IMR-90 (cell line): ENCODE results near the gene ERBB4. TPM values are rescaled to one million over a fixed set of nuclear protein-coding genes. Genes with fewer than 3 reads are reported as not detected.

Experiments
- ATAC-seq: fragments of 200-7000 bp; cut with Tn5 transposase; 2 replicates; pipeline ENCODE4 v1.9.1; 2020; ENCODE audit warnings: low read depth, mild to moderate bottlenecking, moderate library complexity
- BruUV-seq: library from RNA; stranded (reverse); fragments of 400-500 nt; replicated peaks from 2 replicates; lab custom pipeline; 2021; lab: Mats Ljungman, UMichigan
- CTCF ChIA-PET: fragments of 300-600 bp; formaldehyde crosslinking; extraction: SDS; loops from one replicate; lab custom pipeline; 2021; ENCODE audit warnings: antibody characterized with exemption; lab: Yijun Ruan, JAX
- POLR2A ChIA-PET: fragments of 300-600 bp; sonication (Branson Sonifier 250); formaldehyde crosslinking; loops from one replicate; lab custom pipeline; 2022; ENCODE audit warnings: antibody characterized with exemption; ENCODE audit not compliant: unreplicated experiment; lab: Charles Lee
- DNase-seq: peaks from one replicate; pipeline ENCODE4 v3.0.0; 2013
- H2AFZ ChIP-seq: replicated peaks from 2 replicates; pipeline ENCODE3; 2013; ENCODE audit warnings: low read length, mild to moderate bottlenecking; ENCODE audit not compliant: poor library complexity
- H2AK5ac ChIP-seq: 2 replicates; pipeline ENCODE4 v1.6.1; 2013; ENCODE audit warnings: low read depth, low read length, inconsistent platforms
- H2AK9ac ChIP-seq: replicated peaks from 2 replicates; pipeline ENCODE3; 2013; ENCODE audit warnings: mild to moderate bottlenecking, low read depth, low read length, moderate library complexity; ENCODE audit not compliant: poor library complexity
- H2BK120ac ChIP-seq: 2 replicates; pipeline ENCODE4 v1.6.1; 2013; ENCODE audit warnings: low read depth, low read length, inconsistent platforms
- H2BK15ac ChIP-seq: 3 replicates; pipeline ENCODE4 v1.6.1; 2013; ENCODE audit warnings: low read depth, low read length, inconsistent platforms
- H2BK20ac ChIP-seq: 2 replicates; pipeline ENCODE4 v1.6.1; 2013; ENCODE audit warnings: low read depth, mild to moderate bottlenecking, inconsistent platforms, low read length, moderate library complexity
- H2BK5ac ChIP-seq: 2 replicates; pipeline ENCODE4 v1.6.1; 2013; ENCODE audit warnings: mild to moderate bottlenecking, low read depth, low read length, inconsistent platforms; ENCODE audit not compliant: poor library complexity, severe bottlenecking
- H3K14ac ChIP-seq: replicated peaks from 2 replicates; pipeline ENCODE4 v1.6.1; 2013; ENCODE audit warnings: low read depth, low read length, inconsistent platforms
- H3K18ac ChIP-seq: 2 replicates; pipeline ENCODE4 v1.6.1; 2013; ENCODE audit warnings: low read depth, low read length, control low read depth
- H3K23ac ChIP-seq: 2 replicates; pipeline ENCODE4 v1.6.1; 2013; ENCODE audit warnings: low read depth, low read length, inconsistent platforms
- H3K27ac ChIP-seq: 2 replicates; pipeline ENCODE4 v1.5.1; 2013; ENCODE audit warnings: mild to moderate bottlenecking, control low read depth, low read length; ENCODE audit not compliant: insufficient read depth
- H3K27me3 ChIP-seq: 2 replicates; pipeline ENCODE4 v1.6.1; 2013; ENCODE audit warnings: low read length; ENCODE audit not compliant: control insufficient read depth, insufficient read depth
- H3K36me3 ChIP-seq: 2 replicates; pipeline ENCODE4 v1.6.1; 2013; ENCODE audit warnings: low read length, mixed read lengths; ENCODE audit not compliant: control insufficient read depth, insufficient read depth
- H3K4ac ChIP-seq: 2 replicates; pipeline ENCODE4 v1.6.1; 2013; ENCODE audit warnings: low read depth, low read length, inconsistent platforms
- H3K4me1 ChIP-seq: 2 replicates; pipeline ENCODE4 v1.6.1; 2013; ENCODE audit warnings: low read length, mixed read lengths; ENCODE audit not compliant: control insufficient read depth, insufficient read depth
- H3K4me2 ChIP-seq: 2 replicates; pipeline ENCODE4 v1.6.1; 2013; ENCODE audit warnings: low read depth, mild to moderate bottlenecking, control low read depth, low read length, moderate library complexity
- H3K4me3 ChIP-seq: 2 replicates; pipeline ENCODE4 v1.5.1; 2013; ENCODE audit warnings: low read depth, mild to moderate bottlenecking, control low read depth, low read length, moderate library complexity; ENCODE audit not compliant: insufficient read depth
- H3K56ac ChIP-seq: 2 replicates; pipeline ENCODE4 v1.6.1; 2013; ENCODE audit warnings: low read length, inconsistent platforms; ENCODE audit not compliant: insufficient read depth; ENCODE audit errors: extremely low read depth
- H3K79me1 ChIP-seq, 2 experiments: 2 replicates each; pipeline ENCODE4 v1.6.1; 2013; ENCODE audit warnings: low read length in 2 of 2, inconsistent platforms in 1 of 2, low read depth in 1 of 2
- H3K9ac ChIP-seq: 2 replicates; pipeline ENCODE4 v1.6.1; 2013; ENCODE audit warnings: low read depth, low read length, control low read depth
- H3K9me1 ChIP-seq: 2 replicates; pipeline ENCODE4 v1.6.1; 2013; ENCODE audit warnings: low read length, inconsistent platforms; ENCODE audit not compliant: insufficient read depth
- H3K9me3 ChIP-seq: 2 replicates; pipeline ENCODE4 v1.6.1; 2013; ENCODE audit warnings: low read length; ENCODE audit not compliant: control insufficient read depth, insufficient read depth
- H4K20me1 ChIP-seq: 2 replicates; pipeline ENCODE4 v1.6.1; 2013; ENCODE audit warnings: low read length, inconsistent platforms; ENCODE audit not compliant: insufficient read depth
- H4K5ac ChIP-seq: 2 replicates; pipeline ENCODE4 v1.6.1; 2013; ENCODE audit warnings: mild to moderate bottlenecking, low read depth, low read length, control low read depth
- H4K8ac ChIP-seq, 2 experiments: 2 replicates each; pipeline ENCODE4 v1.6.1; 2013; ENCODE audit warnings: low read depth in 2 of 2, low read length in 2 of 2, control low read depth in 1 of 2, inconsistent platforms in 1 of 2
- H4K91ac ChIP-seq: 2 replicates; pipeline ENCODE4 v1.6.1; 2013; ENCODE audit warnings: low read depth, low read length, inconsistent platforms; ENCODE audit not compliant: insufficient read depth
- BHLHE40 ChIP-seq: fragments of 150-350 bp; IDR thresholded peaks from 2 replicates; pipeline ENCODE4 v1.6.1; 2016; ENCODE audit warnings: mild to moderate bottlenecking, low read depth, low read length
- CEBPB ChIP-seq: IDR thresholded peaks from 2 replicates; pipeline ENCODE4 v1.6.1; 2012; ENCODE audit warnings: low read depth, low read length, improper control_type of control experiment
- MAFK ChIP-seq: IDR thresholded peaks from 2 replicates; pipeline ENCODE4 v1.6.1; 2012; ENCODE audit warnings: low read depth, low read length, improper control_type of control experiment
- MAZ ChIP-seq: IDR thresholded peaks from 2 replicates; pipeline ENCODE4 v1.6.1; 2012; ENCODE audit warnings: low read depth, mild to moderate bottlenecking, low read length, improper control_type of control experiment, moderate library complexity, borderline replicate concordance
- POLR2A ChIP-seq: IDR thresholded peaks from 2 replicates; pipeline ENCODE4 v1.6.1; 2012; ENCODE audit warnings: mild to moderate bottlenecking, low read depth, low read length
- RCOR1 ChIP-seq: IDR thresholded peaks from 2 replicates; pipeline ENCODE4 v1.6.1; 2012; ENCODE audit warnings: mild to moderate bottlenecking, low read length, improper control_type of control experiment; ENCODE audit not compliant: insufficient replicate concordance
- RFX5 ChIP-seq: IDR thresholded peaks from 2 replicates; pipeline ENCODE4 v1.8.0; 2012; ENCODE audit warnings: low read depth, mild to moderate bottlenecking, low read length, moderate library complexity
- SMC3 ChIP-seq: fragments of 150-350 bp; IDR thresholded peaks from 2 replicates; pipeline ENCODE4 v1.6.1; 2016; ENCODE audit warnings: low read depth, mild to moderate bottlenecking, antibody characterized with exemption, low read length, moderate library complexity
- WGBS, 2 experiments: methylation state at CpG; one replicate each; pipeline versions ENCODE4 v1.1.5 to v1.1.7; 2013; ENCODE audit warnings: missing lambda C conversion rate in 2 of 2; ENCODE audit not compliant: insufficient read length in 1 of 2; ENCODE audit errors: extremely low coverage in 2 of 2; 5-methylcytosine and 5-hydroxymethylcytosine counted together
- dilution Hi-C: fragments of 300-500 bp; cut with HindIII; formaldehyde crosslinking; loops from one replicate; pipeline ENCODE4 v1.14.3; 2018; ENCODE audit warnings: low sequenced_read_pairs; ENCODE audit not compliant: unreplicated experiment
- in situ Hi-C: fragments of 300-500 bp; cut with MboI; formaldehyde crosslinking; loops from 3 replicates; pipeline ENCODE4 v1.14.3; 2019; ENCODE audit warnings: low sequenced_read_pairs, inconsistent platforms, mixed read lengths
- intact Hi-C: fragments of 100-400 bp; cut with micrococcal nuclease; formaldehyde crosslinking; loops from 2 replicates; pipeline ENCODE4 v1.10.0; 2022
- polyA plus RNA-seq, 3 experiments: library from polyadenylated mRNA; depleted of rRNA; stranded (reverse); fragments of >200 nt; gene quantifications; 2 replicates each; pipeline ENCODE4 v1.2.3, GENCODE V29; 2012; ENCODE audit warnings: low replicate concordance in 1 of 3
- total RNA-seq: library from RNA; depleted of rRNA; stranded (reverse); fragments of >200 nt; gene quantifications from 2 replicates; pipeline ENCODE4 v1.2.3, GENCODE V29; 2012
- TF ChIP-seq, protein P1 (sequence below): fragments of 150-350 bp; IDR thresholded peaks from 2 replicates; pipeline ENCODE4 v1.6.1; 2017; ENCODE audit warnings: mild to moderate bottlenecking, antibody characterized with exemption, low read length, low read depth
- TF ChIP-seq, protein P2 (sequence below): conservative IDR thresholded peaks from 2 replicates; pipeline ENCODE4 v1.5.1; 2012; ENCODE audit warnings: mild to moderate bottlenecking, low read depth, low read length, improper control_type of control experiment
- TF ChIP-seq, protein P3 (sequence below): fragments of 150-350 bp; IDR thresholded peaks from 2 replicates; pipeline ENCODE4 v1.6.1; 2016; ENCODE audit warnings: low read depth, mild to moderate bottlenecking, low read length, moderate library complexity, borderline replicate concordance

Gene ERBB4
- total and polyA plus RNA-seq, 2 of the 4 experiments (the other 2 are of a cell fraction), result not detected

DNA sequence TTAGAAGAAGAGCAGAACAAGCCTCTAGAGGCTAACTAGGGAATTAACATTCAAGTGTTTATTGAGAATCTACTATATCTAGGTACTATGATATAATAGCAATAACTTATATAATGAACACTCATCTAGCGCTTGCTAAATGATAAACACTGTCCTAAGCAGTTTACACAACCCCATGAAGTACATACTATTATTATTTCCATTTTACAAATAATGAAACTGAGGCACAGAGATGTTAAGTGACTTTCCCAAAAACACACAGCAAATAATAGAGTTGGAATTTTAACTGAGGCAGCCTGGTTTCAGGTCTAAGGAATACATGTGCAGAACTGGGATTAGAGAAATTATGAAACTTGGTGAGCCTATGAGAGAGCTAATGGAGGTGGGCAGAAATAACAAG, 1088.8 kb downstream of the ERBB4 start:
- Histone ChIP-seq H3K4me3 (no peak overlapping the region), H2BK15ac (no peak overlapping the region), H3K18ac (no peak overlapping the region), H3K4ac (no peak overlapping the region), H4K91ac (no peak overlapping the region), H3K27ac (no peak overlapping the region), H2AK5ac (no peak overlapping the region), H3K4me1 (no peaks in the 10 kb centered on the region), H3K23ac (no peak overlapping the region), H2AFZ (no peak overlapping the region), H2BK5ac (no peak overlapping the region), H3K9me3 (no peaks in the 10 kb centered on the region), H4K5ac (no peak overlapping the region), H3K14ac (no peak overlapping the region), H3K36me3 (no peaks in the 10 kb centered on the region), H3K9me1 (no peaks in the 10 kb centered on the region), H4K20me1 (no peaks in the 10 kb centered on the region), H4K8ac (no peak overlapping the region), H3K79me1 (no peaks in the 10 kb centered on the region), H3K56ac (no peak overlapping the region), H2AK9ac (no peak overlapping the region), H3K4me2 (no peak overlapping the region), H2BK120ac (no peak overlapping the region), H2BK20ac (no peak overlapping the region), H3K27me3 (no peaks in the 10 kb centered on the region), H3K9ac (no peak overlapping the region)
- no TSS peak for BruUV-seq
- ChIA-PET CTCF (no interaction called here), POLR2A (no interaction called here)
- ATAC-seq (no peak), DNase-seq (no peak)
- in situ Hi-C loops, result no loop called here
- TF ChIP-seq RFX5, result no peak
- TF ChIP-seq, protein P1, sequence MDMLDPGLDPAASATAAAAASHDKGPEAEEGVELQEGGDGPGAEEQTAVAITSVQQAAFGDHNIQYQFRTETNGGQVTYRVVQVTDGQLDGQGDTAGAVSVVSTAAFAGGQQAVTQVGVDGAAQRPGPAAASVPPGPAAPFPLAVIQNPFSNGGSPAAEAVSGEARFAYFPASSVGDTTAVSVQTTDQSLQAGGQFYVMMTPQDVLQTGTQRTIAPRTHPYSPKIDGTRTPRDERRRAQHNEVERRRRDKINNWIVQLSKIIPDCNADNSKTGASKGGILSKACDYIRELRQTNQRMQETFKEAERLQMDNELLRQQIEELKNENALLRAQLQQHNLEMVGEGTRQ, result no peak
- TF ChIP-seq POLR2A, result no peak
- no peak for TF ChIP-seq MAZ
- TF ChIP-seq, protein P2, sequence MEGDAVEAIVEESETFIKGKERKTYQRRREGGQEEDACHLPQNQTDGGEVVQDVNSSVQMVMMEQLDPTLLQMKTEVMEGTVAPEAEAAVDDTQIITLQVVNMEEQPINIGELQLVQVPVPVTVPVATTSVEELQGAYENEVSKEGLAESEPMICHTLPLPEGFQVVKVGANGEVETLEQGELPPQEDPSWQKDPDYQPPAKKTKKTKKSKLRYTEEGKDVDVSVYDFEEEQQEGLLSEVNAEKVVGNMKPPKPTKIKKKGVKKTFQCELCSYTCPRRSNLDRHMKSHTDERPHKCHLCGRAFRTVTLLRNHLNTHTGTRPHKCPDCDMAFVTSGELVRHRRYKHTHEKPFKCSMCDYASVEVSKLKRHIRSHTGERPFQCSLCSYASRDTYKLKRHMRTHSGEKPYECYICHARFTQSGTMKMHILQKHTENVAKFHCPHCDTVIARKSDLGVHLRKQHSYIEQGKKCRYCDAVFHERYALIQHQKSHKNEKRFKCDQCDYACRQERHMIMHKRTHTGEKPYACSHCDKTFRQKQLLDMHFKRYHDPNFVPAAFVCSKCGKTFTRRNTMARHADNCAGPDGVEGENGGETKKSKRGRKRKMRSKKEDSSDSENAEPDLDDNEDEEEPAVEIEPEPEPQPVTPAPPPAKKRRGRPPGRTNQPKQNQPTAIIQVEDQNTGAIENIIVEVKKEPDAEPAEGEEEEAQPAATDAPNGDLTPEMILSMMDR, result no peak
- no peak for TF ChIP-seq RCOR1
- TF ChIP-seq, protein P3, sequence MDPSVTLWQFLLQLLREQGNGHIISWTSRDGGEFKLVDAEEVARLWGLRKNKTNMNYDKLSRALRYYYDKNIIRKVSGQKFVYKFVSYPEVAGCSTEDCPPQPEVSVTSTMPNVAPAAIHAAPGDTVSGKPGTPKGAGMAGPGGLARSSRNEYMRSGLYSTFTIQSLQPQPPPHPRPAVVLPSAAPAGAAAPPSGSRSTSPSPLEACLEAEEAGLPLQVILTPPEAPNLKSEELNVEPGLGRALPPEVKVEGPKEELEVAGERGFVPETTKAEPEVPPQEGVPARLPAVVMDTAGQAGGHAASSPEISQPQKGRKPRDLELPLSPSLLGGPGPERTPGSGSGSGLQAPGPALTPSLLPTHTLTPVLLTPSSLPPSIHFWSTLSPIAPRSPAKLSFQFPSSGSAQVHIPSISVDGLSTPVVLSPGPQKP, result no peak
- TF ChIP-seq BHLHE40, result no peak
- TF ChIP-seq SMC3, result no peak
- no peak for TF ChIP-seq MAFK
- TF ChIP-seq CEBPB, result no peak
- intact Hi-C loops, result no loop called here
- dilution Hi-C loops, result no loop called here
- WGBS, 2 experiments, result no CpG with 5 or more reads among the region's 1 CpG
